Endometrial microvascular endothelial cells (primary cell): Measurements from ENCODE around the gene ZNF516. TPM values are rescaled to one million over a fixed set of nuclear protein-coding genes. Genes with fewer than 3 reads are reported as not detected.
"Not testable (repeated sequence)": the region's sequence is repeated elsewhere in the genome, so short reads cannot be mapped to it uniquely, and the experiment has no call there.

Experiments used
- in situ Hi-C: cut with HindIII; loops from 2 replicates; pipeline ENCODE4 v1.10.0; 2017; ENCODE audit warnings: low sequenced_read_pairs, low pct_unique_long_range_greater_than_20kb; ENCODE audit errors: inconsistent ontology term
- total RNA-seq: library from RNA; depleted of rRNA; stranded (reverse); fragments of >200 nt; gene quantifications from one replicate; pipeline ENCODE4 v1.2.3, GENCODE V29; 2015; ENCODE audit errors: inconsistent ontology term

Gene ZNF516
- 4.4 TPM for total RNA-seq

- in situ Hi-C loops = no loop called here
Measured at GRCh38 chr18:76495006-76495370, at the start of gene ZNF516. TSS of gene ZNF516 (minus strand) at chr18:76495242. CDS start at chr18:76443054, 52,188 bp downstream.

GRCh38 chr18:76538846-76539245 is 43.8 kb upstream of the ZNF516 start:
- in situ Hi-C loops = no loop called here

- in situ Hi-C loops = no loop called here
Measured at GRCh38 chr18:76537621-76538020, 42.6 kb upstream of the ZNF516 start.

GRCh38 chr18:76536593-76536992 is 41.6 kb upstream of the ZNF516 start:
- in situ Hi-C loops = not testable (repeated sequence)

- in situ Hi-C loops = no loop called here
Measured at GRCh38 chr18:76532875-76533274, 37.8 kb upstream of the ZNF516 start.

GRCh38 chr18:76530846-76531245 is 35.8 kb upstream of the ZNF516 start:
- in situ Hi-C loops = no loop called here

- in situ Hi-C loops = no loop called here
Measured at GRCh38 chr18:76530391-76530790, 35.3 kb upstream of the ZNF516 start.

GRCh38 chr18:76529433-76529811 is 34.4 kb upstream of the ZNF516 start:
- in situ Hi-C loops = no loop called here

- in situ Hi-C loops = no loop called here
Measured at GRCh38 chr18:76528477-76529432, 33.7 kb upstream of the ZNF516 start.

- in situ Hi-C loops = no loop called here
Measured at GRCh38 chr18:76525911-76526310, 30.9 kb upstream of the ZNF516 start.

- in situ Hi-C loops = no loop called here
Measured at GRCh38 chr18:76524900-76525698, 30.1 kb upstream of the ZNF516 start.

- in situ Hi-C loops = no loop called here
Measured at GRCh38 chr18:76524477-76524876, 29.4 kb upstream of the ZNF516 start.

- in situ Hi-C loops = no loop called here
Measured at GRCh38 chr18:76522551-76522950, 27.5 kb upstream of the ZNF516 start.

GRCh38 chr18:76522122-76522503 is 27.1 kb upstream of the ZNF516 start:
- in situ Hi-C loops = no loop called here

- in situ Hi-C loops = no loop called here
Measured at GRCh38 chr18:76521417-76522121, 26.5 kb upstream of the ZNF516 start.

GRCh38 chr18:76518860-76519538 is 24.0 kb upstream of the ZNF516 start:
- in situ Hi-C loops = no loop called here

GRCh38 chr18:76518123-76518859 is 23.2 kb upstream of the ZNF516 start:
- in situ Hi-C loops = no loop called here

GRCh38 chr18:76515576-76515975 is 20.5 kb upstream of the ZNF516 start:
- in situ Hi-C loops = no loop called here
